ENCODE measurements around the gene MKX. TPM values are rescaled to one million over a fixed set of nuclear protein-coding genes. Genes with fewer than 3 reads are reported as not detected.

MKX gene
- total RNA-seq, 6 donors from 2014 or later: 0.30 to 4.1 (median 1.2) TPM; not detected in 1

- no peaks in the 10 kb centered on the region for H3K36me3 ChIP-seq
- DNase-seq: no peak
- 77 to 78% methylated on average over 6 of the region's 6 CpGs for WGBS, 2 donors
- no peaks in the 10 kb centered on the region for H3K9me3 ChIP-seq
- no peak overlapping the region for H3K4me3 ChIP-seq
- H3K27ac ChIP-seq: no peak overlapping the region
- ATAC-seq (ENCODE audit: low FRiP score in 2 of 2): no peak
- no peaks in the 10 kb centered on the region for H3K4me1 ChIP-seq
- TF ChIP-seq POLR2AphosphoS5 (IDR thresholded peaks at IDR 0.05) (no peak), EP300 (IDR thresholded peaks at IDR 0.05) (no peak), POLR2A (IDR thresholded peaks at IDR 0.05) (no peak)
- TF ChIP-seq, protein P1, sequence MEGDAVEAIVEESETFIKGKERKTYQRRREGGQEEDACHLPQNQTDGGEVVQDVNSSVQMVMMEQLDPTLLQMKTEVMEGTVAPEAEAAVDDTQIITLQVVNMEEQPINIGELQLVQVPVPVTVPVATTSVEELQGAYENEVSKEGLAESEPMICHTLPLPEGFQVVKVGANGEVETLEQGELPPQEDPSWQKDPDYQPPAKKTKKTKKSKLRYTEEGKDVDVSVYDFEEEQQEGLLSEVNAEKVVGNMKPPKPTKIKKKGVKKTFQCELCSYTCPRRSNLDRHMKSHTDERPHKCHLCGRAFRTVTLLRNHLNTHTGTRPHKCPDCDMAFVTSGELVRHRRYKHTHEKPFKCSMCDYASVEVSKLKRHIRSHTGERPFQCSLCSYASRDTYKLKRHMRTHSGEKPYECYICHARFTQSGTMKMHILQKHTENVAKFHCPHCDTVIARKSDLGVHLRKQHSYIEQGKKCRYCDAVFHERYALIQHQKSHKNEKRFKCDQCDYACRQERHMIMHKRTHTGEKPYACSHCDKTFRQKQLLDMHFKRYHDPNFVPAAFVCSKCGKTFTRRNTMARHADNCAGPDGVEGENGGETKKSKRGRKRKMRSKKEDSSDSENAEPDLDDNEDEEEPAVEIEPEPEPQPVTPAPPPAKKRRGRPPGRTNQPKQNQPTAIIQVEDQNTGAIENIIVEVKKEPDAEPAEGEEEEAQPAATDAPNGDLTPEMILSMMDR (IDR thresholded peaks at IDR 0.05): no peak
- no peaks in the 10 kb centered on the region for H3K27me3 ChIP-seq
Measured at GRCh38 chr10:27626890-27627289, 118.7 kb downstream of the MKX start.

GRCh38 chr10:27625452-27626211 is 120.0 kb downstream of the MKX start:
- Histone ChIP-seq H3K36me3 (no peaks in the 10 kb centered on the region), H3K27me3 (no peaks in the 10 kb centered on the region), H3K4me3 (no peak overlapping the region), H3K9me3 (no peaks in the 10 kb centered on the region), H3K27ac (no peak overlapping the region), H3K4me1 (no peaks in the 10 kb centered on the region)
- TF ChIP-seq, protein P1 (IDR thresholded peaks at IDR 0.05): no peak
- TF ChIP-seq POLR2AphosphoS5 (IDR thresholded peaks at IDR 0.05) (no peak), EP300 (IDR thresholded peaks at IDR 0.05) (no peak), POLR2A (IDR thresholded peaks at IDR 0.05) (no peak)
- peak in 1 of 2 donors; percentile 2 for DNase-seq
- ATAC-seq (ENCODE audit: low FRiP score in 2 of 2): no peak
- 64 to 78% methylated on average over 10 of the region's 10 CpGs for WGBS, 2 donors

DNA sequence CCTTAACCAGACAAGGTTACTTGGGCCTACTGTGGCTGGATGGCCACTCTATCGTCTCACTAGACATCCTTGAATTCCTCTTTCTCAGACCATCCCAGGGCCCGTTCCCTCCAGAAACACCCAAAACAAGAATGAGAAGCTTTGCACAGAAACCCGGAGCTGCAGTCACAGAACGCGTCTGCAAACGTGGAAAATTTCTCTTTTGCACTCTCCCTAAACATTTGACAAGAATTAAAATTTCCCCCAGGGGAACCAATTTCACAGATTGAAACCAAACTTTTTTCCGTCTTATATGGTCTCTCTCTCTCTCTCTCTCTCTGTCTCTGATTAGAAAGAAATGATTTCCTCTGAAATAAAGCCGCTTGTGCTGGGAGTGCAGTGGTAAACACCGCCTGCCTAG is 120.7 kb downstream of the MKX start:
- TF ChIP-seq POLR2A (IDR thresholded peaks at IDR 0.05): no peak
- no peak for TF ChIP-seq POLR2AphosphoS5 (IDR thresholded peaks at IDR 0.05)
- TF ChIP-seq EP300 (IDR thresholded peaks at IDR 0.05): no peak
- TF ChIP-seq, protein P1 (IDR thresholded peaks at IDR 0.05): no peak
- no peak for DNase-seq
- WGBS, 2 donors: 87 to 88% methylated on average over 9 of the region's 9 CpGs
- Histone ChIP-seq H3K9me3 (no peaks in the 10 kb centered on the region), H3K4me1 (no peaks in the 10 kb centered on the region), H3K36me3 (no peaks in the 10 kb centered on the region), H3K4me3 (no peak overlapping the region), H3K27ac (no peak overlapping the region), H3K27me3 (no peaks in the 10 kb centered on the region)
- peak in 1 of 2 donors; percentile 46 for ATAC-seq (ENCODE audit: low FRiP score in 2 of 2)

Small RNA genes within 50 kb of the gene (small RNA-seq; reads per million reads assigned to genes)
- gene RN7SKP132: 0 reads per million in 4 donors

Other genes starting within 250 kb of the MKX start
- gene RAB18, start 241.5 kb downstream of the MKX start, total RNA-seq: 10 to 100 TPM; 27.9 to 91.3 (median 45.0) TPM

All from upper lobe of left lung (tissue), 6 donors.